PC-3 (cell line): ENCODE results near the gene CD177. TPM values are rescaled to one million over a fixed set of nuclear protein-coding genes. Genes with fewer than 3 reads are reported as not detected.

Experiments
- ATAC-seq: fragments of 200-7000 bp; cut with Tn5 transposase; 2 replicates; pipeline ENCODE4 v1.9.1; 2020; ENCODE audit warnings: mild to moderate bottlenecking, moderate library complexity
- BruUV-seq: library from RNA; stranded (reverse); fragments of 400-500 nt; replicated peaks from 2 replicates; lab custom pipeline; 2021; lab: Mats Ljungman, UMichigan
- CTCF ChIA-PET: fragments of 300-600 bp; sonication (Branson Sonifier 250); formaldehyde crosslinking; loops from one replicate; lab custom pipeline; 2022; ENCODE audit warnings: antibody characterized with exemption; lab: Charles Lee
- POLR2A ChIA-PET: fragments of 300-600 bp; sonication (Branson Sonifier 250); formaldehyde crosslinking; loops from one replicate; lab custom pipeline; 2022; ENCODE audit warnings: antibody characterized with exemption; ENCODE audit not compliant: unreplicated experiment; lab: Charles Lee
- DNase-seq: peaks from one replicate; pipeline ENCODE4 v3.0.0-alpha.2; 2015
- H2AFZ ChIP-seq: fragments of 300-600 bp; sonication (generic); 2 replicates; pipeline ENCODE4 v1.6.0; 2016; ENCODE audit warnings: antibody characterized with exemption, low read length
- H3F3A ChIP-seq: fragments of 300-600 bp; sonication (generic); one replicate; pipeline ENCODE4 v1.6.0; 2017; ENCODE audit warnings: antibody characterized with exemption, low read length, control low read depth, mild to moderate bottlenecking; ENCODE audit not compliant: unreplicated experiment
- H3K27ac ChIP-seq: fragments of 300-600 bp; sonication (generic); 2 replicates; pipeline ENCODE4 v1.5.1; 2016; ENCODE audit warnings: mild to moderate bottlenecking, low read length
- H3K27me3 ChIP-seq: fragments of 300-600 bp; sonication (generic); 2 replicates; pipeline ENCODE4 v1.6.1; 2016; ENCODE audit warnings: low read length, mixed read lengths
- H3K36me3 ChIP-seq: fragments of 300-600 bp; sonication (generic); 2 replicates; pipeline ENCODE4 v1.6.1; 2016; ENCODE audit warnings: low read depth, mixed run types, low read length, mixed read lengths
- H3K4me1 ChIP-seq: fragments of 300-600 bp; sonication (generic); 2 replicates; pipeline ENCODE4 v1.5.1; 2016; ENCODE audit warnings: low read length; ENCODE audit not compliant: insufficient read depth
- H3K4me2 ChIP-seq: fragments of 300-600 bp; sonication (generic); 2 replicates; pipeline ENCODE4 v1.6.0; 2016; ENCODE audit warnings: low read length
- H3K4me3 ChIP-seq: fragments of 300-600 bp; sonication (generic); 2 replicates; pipeline ENCODE4 v1.5.1; 2016; ENCODE audit warnings: mild to moderate bottlenecking, low read length, mixed read lengths
- H3K79me2 ChIP-seq: fragments of 300-600 bp; sonication (generic); 2 replicates; pipeline ENCODE4 v1.6.1; 2017; ENCODE audit warnings: low read length, mixed read lengths
- H3K9ac ChIP-seq: fragments of 300-600 bp; sonication (generic); 2 replicates; pipeline ENCODE4 v1.6.0; 2016; ENCODE audit warnings: mild to moderate bottlenecking, low read length
- H3K9me2 ChIP-seq: fragments of 300-600 bp; sonication (generic); replicated peaks from 2 replicates; pipeline ENCODE4 v1.6.1; 2016; ENCODE audit warnings: mixed run types, low read length, mixed read lengths
- H3K9me3 ChIP-seq: fragments of 300-600 bp; sonication (generic); 2 replicates; pipeline ENCODE4 v1.6.1; 2016; ENCODE audit warnings: low read length, mixed read lengths
- H4K20me1 ChIP-seq: fragments of 300-600 bp; sonication (generic); 2 replicates; pipeline ENCODE4 v1.6.1; 2016; ENCODE audit warnings: low read length, mixed read lengths
- EZH2 ChIP-seq: fragments of 300-600 bp; sonication (generic); IDR thresholded peaks from one replicate; pipeline ENCODE4 v1.6.1; 2017; ENCODE audit warnings: antibody characterized with exemption, mild to moderate bottlenecking, low read length; ENCODE audit not compliant: unreplicated experiment
- EZH2phosphoT487 ChIP-seq: fragments of 300-600 bp; sonication (generic); IDR thresholded peaks from 2 replicates; pipeline ENCODE4 v1.6.1; 2018; ENCODE audit warnings: mild to moderate bottlenecking, antibody characterized with exemption, low read length, borderline replicate concordance
- intact Hi-C: fragments of 100-400 bp; cut with micrococcal nuclease; formaldehyde crosslinking; loops from 2 replicates; pipeline ENCODE4 v1.9.0; 2023
- total RNA-seq: library from RNA; depleted of rRNA; stranded (reverse); fragments of >200 nt; gene quantifications from 2 replicates; pipeline ENCODE4 v1.2.3, GENCODE V29; 2014
- TF ChIP-seq, protein P1 (sequence below): fragments of 300-600 bp; sonication (generic); conservative IDR thresholded peaks from 2 replicates; pipeline ENCODE4 v1.5.1; 2017; ENCODE audit warnings: antibody characterized with exemption, low read depth, mild to moderate bottlenecking, low read length

Gene CD177
- total RNA-seq, 1 experiment from 2014 or later, result 0.55 TPM

DNA sequence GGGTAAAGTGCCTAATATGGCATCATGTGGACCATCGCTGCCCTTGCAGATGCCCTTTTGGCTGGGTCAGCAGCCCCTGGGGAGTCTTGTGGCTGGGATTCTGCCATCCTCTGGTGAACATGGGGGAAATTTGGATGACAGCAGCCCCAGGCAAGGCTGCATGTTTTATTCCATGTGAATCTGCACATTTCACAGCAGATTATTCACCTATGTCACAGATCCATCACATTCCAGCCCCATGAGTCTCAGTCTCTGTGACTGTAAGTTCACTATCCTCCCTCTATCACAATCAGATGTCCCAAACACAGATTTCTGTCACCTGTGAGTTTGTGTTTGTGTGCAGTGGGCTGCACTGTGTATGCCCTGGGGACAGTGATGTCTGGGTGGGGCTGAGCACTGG lies 47.4 kb upstream of the CD177 start:
- Histone ChIP-seq H3K36me3 (peaks cover 2% of the 10 kb centered on the region; the same call in 1 of the 2 replicates), H4K20me1 (no peaks in the 10 kb centered on the region), H3K79me2 (no peaks in the 10 kb centered on the region), H3K9ac (no peak overlapping the region), H3K4me2 (peak overlapping the region; percentile 40), H3K9me3 (no peaks in the 10 kb centered on the region), H3K27me3 (no peaks in the 10 kb centered on the region), H2AFZ (no peak overlapping the region), H3K9me2 (no peaks in the 10 kb centered on the region), H3F3A (no peaks in the 10 kb centered on the region), H3K27ac (peak overlapping the region; percentile 17), H3K4me3 (no peak overlapping the region), H3K4me1 (peaks cover 32% of the 10 kb centered on the region)
- intact Hi-C loops, result no loop called here
- CTCF ChIA-PET, result no interaction called here
- BruUV-seq, result no TSS peak
- peak; percentile 64 for ATAC-seq
- DNase-seq, result peak; percentile 78
- no peak for TF ChIP-seq EZH2phosphoT487
- TF ChIP-seq, protein P1, sequence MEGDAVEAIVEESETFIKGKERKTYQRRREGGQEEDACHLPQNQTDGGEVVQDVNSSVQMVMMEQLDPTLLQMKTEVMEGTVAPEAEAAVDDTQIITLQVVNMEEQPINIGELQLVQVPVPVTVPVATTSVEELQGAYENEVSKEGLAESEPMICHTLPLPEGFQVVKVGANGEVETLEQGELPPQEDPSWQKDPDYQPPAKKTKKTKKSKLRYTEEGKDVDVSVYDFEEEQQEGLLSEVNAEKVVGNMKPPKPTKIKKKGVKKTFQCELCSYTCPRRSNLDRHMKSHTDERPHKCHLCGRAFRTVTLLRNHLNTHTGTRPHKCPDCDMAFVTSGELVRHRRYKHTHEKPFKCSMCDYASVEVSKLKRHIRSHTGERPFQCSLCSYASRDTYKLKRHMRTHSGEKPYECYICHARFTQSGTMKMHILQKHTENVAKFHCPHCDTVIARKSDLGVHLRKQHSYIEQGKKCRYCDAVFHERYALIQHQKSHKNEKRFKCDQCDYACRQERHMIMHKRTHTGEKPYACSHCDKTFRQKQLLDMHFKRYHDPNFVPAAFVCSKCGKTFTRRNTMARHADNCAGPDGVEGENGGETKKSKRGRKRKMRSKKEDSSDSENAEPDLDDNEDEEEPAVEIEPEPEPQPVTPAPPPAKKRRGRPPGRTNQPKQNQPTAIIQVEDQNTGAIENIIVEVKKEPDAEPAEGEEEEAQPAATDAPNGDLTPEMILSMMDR, result 0 out of 2 replicates have a peak, but pooled peaks have one; percentile 0
- POLR2A ChIA-PET, result no interaction called here

DNA sequence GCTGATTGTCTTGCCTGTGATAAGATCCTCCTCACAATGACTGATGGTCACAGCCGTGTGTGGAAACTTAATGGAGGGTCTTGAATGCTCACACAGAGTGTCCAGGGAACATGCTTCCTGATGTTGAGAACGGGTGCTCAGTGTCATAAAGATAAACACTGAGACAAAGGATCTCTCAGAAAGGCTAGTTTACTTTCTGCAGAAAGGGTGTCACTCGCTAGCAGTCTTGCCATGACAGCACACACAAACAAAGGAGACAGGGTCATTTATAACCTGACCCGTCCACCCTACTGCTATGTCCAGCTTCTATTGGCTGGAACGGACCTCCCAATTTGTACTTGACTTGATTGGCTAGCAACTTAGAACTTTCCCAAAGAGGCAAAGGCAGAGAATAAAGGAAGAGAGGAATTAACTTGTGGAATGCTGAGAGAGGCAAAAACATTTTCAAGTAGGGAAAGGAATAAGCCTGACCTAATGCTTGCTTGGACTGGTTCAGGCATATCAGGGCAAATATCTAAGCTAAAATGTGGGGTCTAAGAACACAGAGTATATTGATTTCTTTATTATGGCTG lies 45.2 kb upstream of the CD177 start:
- H3K9ac ChIP-seq, result no peak overlapping the region
- ChIA-PET POLR2A (no interaction called here), CTCF (no interaction called here)
- peaks cover 32% of the 10 kb centered on the region for H3K4me1 ChIP-seq
- no peak overlapping the region for H3K27ac ChIP-seq
- no peaks in the 10 kb centered on the region for H3K9me2 ChIP-seq
- H3F3A ChIP-seq, result no peaks in the 10 kb centered on the region
- no peak for TF ChIP-seq EZH2phosphoT487
- TF ChIP-seq EZH2, result no peak
- TF ChIP-seq, protein P1, result no peak
- no peak overlapping the region for H3K4me3 ChIP-seq
- no peaks in the 10 kb centered on the region for H3K79me2 ChIP-seq
- no peak overlapping the region for H2AFZ ChIP-seq
- ATAC-seq (no peak), DNase-seq (no peak)
- no peaks in the 10 kb centered on the region for H3K9me3 ChIP-seq
- intact Hi-C loops, result no loop called here
- H3K4me2 ChIP-seq, result no peak overlapping the region
- no TSS peak for BruUV-seq
- peaks cover 2% of the 10 kb centered on the region; the same call in 1 of the 2 replicates for H3K36me3 ChIP-seq
- H3K27me3 ChIP-seq, result no peaks in the 10 kb centered on the region
- H4K20me1 ChIP-seq, result no peaks in the 10 kb centered on the region

DNA sequence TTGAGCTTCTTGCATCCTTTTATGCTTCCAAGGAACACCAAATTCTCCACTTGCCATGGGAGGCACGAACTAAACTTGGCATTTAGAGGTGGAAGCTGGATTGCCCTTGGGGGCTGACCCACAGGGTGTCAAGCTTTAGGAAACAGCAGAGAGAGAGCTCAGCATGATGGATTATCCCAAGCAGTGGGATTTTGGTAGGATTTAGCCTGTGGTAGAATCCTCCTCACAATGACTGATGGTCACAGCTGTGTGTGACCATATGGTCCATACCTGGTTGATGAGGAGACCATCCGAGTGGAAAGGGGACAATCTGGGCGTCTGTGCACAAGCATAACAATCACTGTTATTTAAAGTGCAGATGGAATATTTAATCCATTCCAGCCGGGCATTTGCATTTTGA lies 44.0 kb upstream of the CD177 start:
- no peak for DNase-seq
- H3K9me2 ChIP-seq, result no peaks in the 10 kb centered on the region
- no peaks in the 10 kb centered on the region for H4K20me1 ChIP-seq
- H3K79me2 ChIP-seq, result no peaks in the 10 kb centered on the region
- no peaks in the 10 kb centered on the region for H3K27me3 ChIP-seq
- H3K9ac ChIP-seq, result no peak overlapping the region
- BruUV-seq, result no TSS peak
- POLR2A ChIA-PET, result no interaction called here
- no peak for TF ChIP-seq EZH2phosphoT487
- no peak for TF ChIP-seq EZH2
- TF ChIP-seq, protein P1, result no peak
- H3K36me3 ChIP-seq, result peaks cover 2% of the 10 kb centered on the region; the same call in 1 of the 2 replicates
- no peak overlapping the region for H3K27ac ChIP-seq
- CTCF ChIA-PET, result no interaction called here
- no peaks in the 10 kb centered on the region for H3F3A ChIP-seq
- no peak overlapping the region for H3K4me2 ChIP-seq
- peaks cover 32% of the 10 kb centered on the region for H3K4me1 ChIP-seq
- H2AFZ ChIP-seq, result no peak overlapping the region
- no peaks in the 10 kb centered on the region for H3K9me3 ChIP-seq
- intact Hi-C loops, result no loop called here
- no peak overlapping the region for H3K4me3 ChIP-seq
- no peak for ATAC-seq
